TTC549 (cell line): ENCODE results near the gene PARN.
"Not testable (repeated sequence)": the region's sequence is repeated elsewhere in the genome, so short reads cannot be mapped to it uniquely, and the experiment has no call there.

Experiments used
- FAIRE-seq: peaks from 2 replicates; lab custom pipeline; 2012; peaks lifted over from hg19 to GRCh38; lab: Jason Lieb, UNC

Gene PARN

GRCh38 chr16:14630620-14631330 is 715 bp upstream of the PARN start:
- FAIRE-seq = not testable (repeated sequence)

- no peak for FAIRE-seq
Observed at GRCh38 chr16:14629612-14629918, 495 bp downstream of the PARN start.

DNA sequence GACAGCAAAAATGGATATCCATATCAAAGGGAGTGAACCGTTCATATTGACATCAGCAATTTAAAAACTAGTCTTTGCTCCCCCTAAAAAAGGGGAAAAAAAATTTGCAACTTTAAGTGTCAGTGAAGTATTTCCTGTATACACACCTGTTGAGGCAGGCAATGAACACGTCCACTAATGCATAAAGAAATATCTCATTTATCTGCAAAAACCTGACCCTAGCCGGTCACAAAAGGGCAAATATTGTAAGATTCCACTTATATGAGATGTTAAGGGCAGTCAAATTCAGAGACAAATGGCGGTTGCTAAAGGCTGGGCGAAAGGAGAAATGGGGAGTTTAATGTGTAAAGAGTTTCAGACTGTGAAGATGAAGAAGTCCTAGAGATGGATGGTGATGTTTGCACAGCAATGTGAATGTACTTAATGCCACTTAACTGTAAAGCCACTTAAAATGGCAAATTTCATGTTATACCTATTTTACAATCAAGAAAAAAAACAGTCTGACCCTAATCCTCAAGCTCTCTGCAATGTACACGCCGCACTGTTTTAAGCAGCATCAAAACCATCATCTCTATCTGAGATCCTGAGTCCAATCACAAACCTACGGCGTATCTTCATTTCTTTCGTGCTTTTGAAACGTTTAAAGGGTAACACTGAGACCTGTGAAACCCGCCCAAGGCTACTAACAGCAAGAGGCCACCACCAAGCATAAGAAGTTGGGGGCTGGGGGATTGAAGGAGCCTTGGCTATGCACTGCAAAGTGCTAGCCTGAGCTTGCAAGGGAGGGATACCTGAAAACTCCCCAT is 1.1 kb downstream of the PARN start:
- no peak for FAIRE-seq

DNA sequence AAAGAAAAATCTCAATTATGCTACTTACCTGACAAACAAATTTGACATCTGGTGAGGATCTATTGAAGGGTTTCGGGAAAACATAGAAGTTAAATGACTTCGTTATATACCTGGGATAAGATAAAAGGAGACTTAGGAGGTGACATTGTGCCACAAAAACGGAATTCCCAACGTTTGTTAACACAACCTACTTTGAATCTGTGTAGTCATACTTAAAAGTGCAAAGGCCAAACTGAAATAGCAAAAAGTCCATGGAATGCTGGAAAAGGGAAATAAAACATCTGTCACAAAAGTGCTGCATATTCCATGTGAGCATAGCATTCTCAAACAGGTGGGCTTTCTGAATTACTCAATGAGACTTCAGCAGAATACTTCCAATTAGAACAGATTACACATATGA is 3.0 kb downstream of the PARN start:
- no peak for FAIRE-seq

DNA sequence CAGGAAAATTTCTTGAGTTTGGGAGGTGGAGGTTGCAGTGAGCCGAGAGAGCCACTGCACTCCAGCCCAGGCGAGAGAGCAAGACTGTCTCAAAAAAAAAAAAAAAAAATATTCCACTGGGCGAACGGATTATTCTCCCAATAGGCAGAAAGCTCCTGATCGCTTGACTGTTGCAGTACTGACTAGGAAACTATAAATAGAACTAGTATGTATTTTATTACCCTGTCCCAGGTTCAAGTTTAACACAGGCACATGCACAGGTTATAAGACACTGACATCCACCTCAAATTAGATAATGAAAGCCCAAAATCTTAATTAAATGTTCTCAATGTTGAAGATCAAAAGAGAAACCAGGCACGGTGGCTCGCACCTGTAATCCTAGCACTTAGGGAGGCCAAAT is 11.5 kb downstream of the PARN start:
- no peak for FAIRE-seq

- FAIRE-seq = no peak
Observed at GRCh38 chr16:14616280-14616679, 13.8 kb downstream of the PARN start.

DNA sequence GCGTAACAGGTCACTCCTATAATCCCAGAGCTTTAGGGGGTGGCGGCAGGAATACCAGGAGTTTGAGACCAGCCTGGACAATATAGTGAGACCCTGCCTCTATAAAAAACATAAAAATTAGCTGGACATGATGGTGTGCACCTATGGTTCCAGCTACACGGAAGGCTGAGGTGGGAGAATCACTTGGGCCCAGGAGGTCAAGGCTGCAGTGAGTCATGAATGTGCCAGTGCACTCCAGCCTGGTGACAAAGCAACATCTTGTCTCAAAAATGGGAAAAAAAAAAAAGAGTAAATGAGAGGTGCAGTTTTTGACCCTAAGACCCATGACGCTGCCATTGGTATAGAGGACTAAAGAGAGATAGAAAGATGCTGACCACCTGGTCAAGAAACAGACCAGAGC is 16.1 kb downstream of the PARN start:
- no peak for FAIRE-seq

DNA sequence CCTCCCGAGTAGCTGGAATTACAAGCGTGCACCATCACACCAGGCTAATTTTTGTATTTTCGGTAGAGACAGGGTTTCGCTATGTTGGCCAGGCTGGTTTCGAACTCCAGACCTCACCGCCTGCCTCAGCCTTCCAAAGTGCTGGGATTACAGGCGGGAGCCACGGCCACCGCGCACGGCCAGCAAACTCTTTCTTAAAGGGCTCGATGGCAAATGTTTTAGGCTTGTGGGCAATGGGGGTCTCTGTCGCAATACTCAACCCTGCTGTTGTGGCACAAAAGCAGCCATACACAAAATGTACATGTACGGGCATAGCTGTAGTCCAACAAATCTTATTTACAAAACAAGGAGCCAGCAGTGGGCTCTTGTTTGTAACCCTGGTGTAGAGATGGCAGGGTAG is 18.4 kb downstream of the PARN start:
- FAIRE-seq = no peak

GRCh38 chr16:14609716-14610115 is 20.3 kb downstream of the PARN start:
- no peak for FAIRE-seq

- FAIRE-seq = no peak
Observed at GRCh38 chr16:14608604-14609003, 21.5 kb downstream of the PARN start.

DNA sequence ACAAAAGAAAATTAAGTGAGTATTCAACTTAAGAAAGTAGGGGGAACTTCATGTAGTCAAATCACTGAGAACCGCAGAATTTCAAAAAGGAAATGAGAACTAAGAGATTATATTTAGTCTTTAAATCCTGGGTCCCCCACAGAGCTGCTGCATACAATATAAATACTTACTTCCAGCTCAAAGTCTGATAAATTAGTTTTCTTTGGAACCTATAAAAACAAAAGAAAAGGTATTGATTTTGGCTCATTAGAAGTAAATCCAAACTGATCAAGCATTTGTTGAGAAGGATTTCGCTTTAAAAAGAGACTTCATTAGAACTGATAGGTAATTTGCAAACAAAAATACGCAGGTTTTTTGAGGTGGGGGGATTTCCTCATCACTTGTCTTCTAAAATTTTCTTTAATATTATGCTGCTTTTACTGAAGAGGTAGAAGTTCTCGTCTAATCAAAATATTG is 21.9 kb downstream of the PARN start:
- FAIRE-seq = no peak

GRCh38 chr16:14606102-14606501 is 24.0 kb downstream of the PARN start:
- no peak for FAIRE-seq

- FAIRE-seq = no peak
Observed at GRCh38 chr16:14602443-14602963, 27.6 kb downstream of the PARN start.

- no peak for FAIRE-seq
Observed at GRCh38 chr16:14600164-14600563, 29.9 kb downstream of the PARN start.

DNA sequence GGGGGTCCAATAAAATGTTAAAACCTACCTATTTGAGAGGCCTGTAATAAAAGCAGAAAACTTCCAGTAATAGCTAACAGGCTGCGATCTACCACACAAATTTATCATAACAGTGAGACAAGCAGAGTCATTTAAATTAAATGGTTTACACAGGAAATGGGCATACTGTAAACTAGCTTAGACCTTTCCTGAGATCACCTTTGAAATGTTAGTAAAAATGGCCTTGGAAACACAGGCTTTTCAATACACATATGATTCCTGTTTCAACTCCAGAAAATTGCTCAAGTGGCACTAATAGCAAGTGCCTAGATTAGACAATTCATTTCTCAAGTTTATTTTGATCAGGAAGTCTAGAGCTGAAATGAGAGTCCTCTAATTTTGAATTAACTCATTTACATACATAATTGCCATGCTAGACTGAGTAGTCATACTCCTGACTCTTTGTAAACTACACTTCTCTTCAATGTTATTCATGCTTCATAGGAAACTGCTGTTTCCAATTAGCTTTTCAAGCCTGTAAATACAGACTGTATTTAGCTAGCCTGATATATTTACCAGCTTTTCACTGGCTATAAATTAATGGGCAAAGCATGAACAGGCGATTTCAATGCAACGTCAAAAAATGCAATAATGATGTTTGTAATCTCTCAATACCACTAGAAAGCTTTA is 43.3 kb downstream of the PARN start:
- FAIRE-seq = no peak

DNA sequence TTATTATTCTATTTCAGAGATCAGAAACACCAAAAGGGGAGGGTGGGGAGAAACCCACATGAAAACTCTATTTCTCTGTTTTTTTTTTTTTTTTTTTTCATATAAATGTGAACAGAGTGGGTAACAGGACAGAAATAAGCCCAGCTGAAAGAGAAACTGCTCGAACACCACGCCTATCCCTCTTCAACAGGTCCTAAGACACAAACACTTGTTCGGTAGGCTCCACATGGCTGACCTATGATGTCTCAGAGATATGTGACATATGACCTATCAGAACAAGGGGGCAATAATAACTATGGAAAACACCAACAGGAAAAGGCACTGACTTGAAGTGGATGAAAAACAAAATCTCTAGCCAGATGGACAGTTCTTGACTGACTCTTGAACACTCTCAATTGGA is 44.8 kb downstream of the PARN start:
- FAIRE-seq = no peak

DNA sequence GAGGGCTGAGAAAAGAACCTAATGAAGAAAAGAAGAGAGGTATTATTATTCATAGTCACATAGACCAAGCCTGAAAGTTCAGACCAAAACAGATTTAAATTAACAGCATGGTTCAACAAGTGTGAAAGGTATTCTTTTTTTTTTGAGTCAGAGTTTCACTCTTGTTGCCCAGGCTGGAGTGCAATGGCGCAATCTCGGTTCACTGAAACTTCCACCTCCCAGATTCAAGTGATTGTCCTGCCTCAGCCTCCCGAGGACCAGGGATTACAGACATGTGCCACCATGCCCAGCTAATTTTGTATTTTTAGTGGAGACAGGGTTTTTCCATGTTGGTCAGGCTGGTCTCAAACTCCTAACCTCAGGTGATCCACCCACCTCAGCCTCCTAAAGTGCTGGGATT is 49.1 kb downstream of the PARN start:
- not testable (repeated sequence) for FAIRE-seq

DNA sequence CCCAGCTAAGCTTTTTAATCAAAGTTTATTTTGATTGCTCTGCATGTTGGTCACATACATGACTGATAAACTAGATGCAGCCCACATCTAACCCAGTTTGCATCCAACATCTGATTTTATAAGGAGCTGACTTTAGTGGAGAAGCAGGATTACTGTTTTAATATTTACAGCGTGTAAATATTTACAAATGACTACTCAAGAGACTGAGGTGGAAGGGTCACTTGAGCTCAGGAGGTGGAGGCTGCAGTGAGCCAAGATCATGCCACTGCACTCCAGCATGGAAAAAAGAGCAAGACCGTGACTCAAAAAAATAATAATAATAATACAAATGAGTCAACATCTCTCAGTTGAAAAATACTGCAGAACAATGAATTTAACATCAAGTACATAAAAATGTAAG is 50.8 kb downstream of the PARN start:
- no peak for FAIRE-seq

DNA sequence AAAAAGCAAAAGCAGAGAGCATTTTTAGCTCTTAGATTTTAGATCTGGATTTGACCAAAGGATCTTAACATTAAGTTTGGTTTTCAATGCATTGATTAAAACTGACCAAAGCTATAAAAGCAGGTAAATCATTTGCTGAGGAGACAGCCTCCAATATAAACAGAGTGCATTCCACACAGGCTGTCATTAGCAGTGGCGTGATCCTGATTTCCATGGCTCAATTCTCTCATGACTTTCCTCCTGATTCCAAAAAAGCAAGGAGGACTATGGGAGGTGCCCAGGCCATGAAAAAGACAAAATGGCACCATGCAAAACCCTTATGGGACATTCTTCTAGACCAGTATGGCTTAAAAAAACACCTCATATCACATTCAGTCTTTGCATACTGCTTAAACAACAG is 53.5 kb downstream of the PARN start:
- no peak for FAIRE-seq

DNA sequence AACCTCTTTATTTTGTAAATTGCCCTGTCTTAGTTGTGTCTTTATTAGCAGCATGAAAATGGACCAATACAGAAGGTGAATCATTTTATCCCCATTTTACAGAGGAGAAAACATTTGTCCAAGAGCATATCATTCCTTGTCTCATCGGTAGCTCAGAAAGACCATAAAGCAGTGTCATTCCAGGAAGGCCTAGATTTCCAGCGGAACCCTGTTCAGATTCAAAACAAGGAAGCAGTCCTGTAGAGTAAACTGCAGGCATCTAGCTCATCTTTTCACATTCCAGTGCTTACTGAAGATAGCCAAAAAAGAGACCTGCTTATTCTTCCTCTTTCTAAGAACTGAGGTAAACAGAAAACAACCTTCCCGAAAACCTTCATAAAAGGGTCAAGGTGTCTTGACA is 54.0 kb downstream of the PARN start:
- FAIRE-seq = no peak

DNA sequence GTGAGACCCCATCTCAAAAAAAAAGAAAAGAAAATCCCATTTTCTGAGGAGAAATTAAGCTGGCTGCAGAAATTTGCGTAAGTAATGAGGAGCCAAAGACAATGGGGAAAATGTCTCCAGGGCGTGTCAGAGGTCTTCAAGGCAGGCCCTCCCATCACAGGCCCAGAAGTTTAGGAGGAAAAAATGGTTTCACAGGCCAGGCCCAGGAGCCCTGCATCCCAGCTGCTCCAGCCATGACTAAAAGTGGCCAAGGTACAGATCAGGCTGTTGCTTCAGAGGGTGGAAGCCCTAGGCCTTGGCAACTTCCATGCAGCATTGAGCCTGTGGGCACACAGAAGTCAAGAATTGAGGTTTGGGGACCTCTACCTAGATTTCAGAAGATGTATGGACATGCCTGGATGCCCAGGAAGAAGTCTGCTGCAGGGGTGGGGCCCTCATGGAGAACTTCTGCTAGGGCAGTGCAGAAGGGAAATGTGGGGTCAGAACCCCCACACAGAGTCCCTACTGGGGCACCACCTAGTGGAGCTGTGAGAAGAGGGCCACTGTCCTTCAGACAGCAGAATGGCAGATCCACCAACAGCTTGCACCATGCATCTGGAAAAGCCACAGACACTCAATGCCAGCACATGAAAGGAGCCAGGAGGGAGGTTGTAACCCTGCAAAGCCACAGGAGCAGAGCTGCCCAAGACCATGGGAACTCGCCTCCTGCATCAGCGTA is 55.2 kb downstream of the PARN start:
- not testable (repeated sequence) for FAIRE-seq

- no peak for FAIRE-seq
Observed at GRCh38 chr16:14572535-14572934, 57.5 kb downstream of the PARN start.

- FAIRE-seq = no peak
Observed at GRCh38 chr16:14569213-14569612, 60.8 kb downstream of the PARN start.
